ENCODE measurements around the gene HEG1.

The HEG1 gene

DNA sequence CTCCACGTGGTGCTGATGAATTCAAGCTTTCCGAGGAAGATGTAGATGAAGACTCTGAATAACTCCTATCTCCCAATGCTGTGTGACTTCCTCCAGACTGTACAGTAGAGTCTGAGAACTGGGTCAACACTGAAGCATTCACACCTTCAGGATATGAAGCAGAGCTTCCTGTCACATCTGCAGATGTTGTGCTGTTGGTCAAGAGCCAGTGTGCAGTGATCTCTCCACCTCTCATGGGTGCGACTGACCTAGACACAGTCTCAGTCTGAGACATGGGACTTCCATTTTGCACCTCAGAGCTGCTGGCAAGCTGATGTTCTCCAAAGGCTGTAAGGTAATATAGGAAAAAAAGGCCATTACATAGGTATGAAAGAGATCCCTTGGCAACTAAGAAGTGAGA lies 36.5 kb downstream of the HEG1 start:
- H3K36me3 Mint-ChIP-seq: peaks cover 21% of the 10 kb centered on the region
- H3K27me3 Mint-ChIP-seq: no peaks in the 10 kb centered on the region
- no peak overlapping the region for H3K27ac Mint-ChIP-seq
- H3K4me3 Mint-ChIP-seq: no peak overlapping the region
- no peaks in the 10 kb centered on the region for H3K9me3 Mint-ChIP-seq (ENCODE audit: low read depth)
- H3K4me1 Mint-ChIP-seq (ENCODE audit: low read depth): peaks cover 25% of the 10 kb centered on the region

DNA sequence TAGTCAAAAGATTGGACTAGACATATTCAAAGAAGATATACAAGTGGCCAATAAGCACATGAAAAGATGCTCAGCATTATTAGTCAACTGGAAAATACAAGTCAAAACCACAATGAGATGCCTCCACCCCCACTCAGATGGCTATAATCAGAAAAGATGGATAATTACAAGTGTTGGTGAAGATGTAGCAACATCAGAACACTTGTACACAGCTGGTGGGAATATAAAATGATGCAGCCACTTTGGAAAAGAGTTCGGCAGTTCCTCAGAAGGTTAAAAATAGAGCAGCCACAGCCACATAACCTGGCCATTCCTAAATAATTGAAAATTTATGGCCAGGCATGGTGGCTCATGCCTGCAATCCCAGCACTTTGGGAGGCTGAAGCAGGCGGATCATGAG lies 38.4 kb downstream of the HEG1 start:
- Mint-ChIP-seq H3K4me1 (ENCODE audit: low read depth) (peaks cover 9% of the 10 kb centered on the region), H3K27ac (no peak overlapping the region)

DNA sequence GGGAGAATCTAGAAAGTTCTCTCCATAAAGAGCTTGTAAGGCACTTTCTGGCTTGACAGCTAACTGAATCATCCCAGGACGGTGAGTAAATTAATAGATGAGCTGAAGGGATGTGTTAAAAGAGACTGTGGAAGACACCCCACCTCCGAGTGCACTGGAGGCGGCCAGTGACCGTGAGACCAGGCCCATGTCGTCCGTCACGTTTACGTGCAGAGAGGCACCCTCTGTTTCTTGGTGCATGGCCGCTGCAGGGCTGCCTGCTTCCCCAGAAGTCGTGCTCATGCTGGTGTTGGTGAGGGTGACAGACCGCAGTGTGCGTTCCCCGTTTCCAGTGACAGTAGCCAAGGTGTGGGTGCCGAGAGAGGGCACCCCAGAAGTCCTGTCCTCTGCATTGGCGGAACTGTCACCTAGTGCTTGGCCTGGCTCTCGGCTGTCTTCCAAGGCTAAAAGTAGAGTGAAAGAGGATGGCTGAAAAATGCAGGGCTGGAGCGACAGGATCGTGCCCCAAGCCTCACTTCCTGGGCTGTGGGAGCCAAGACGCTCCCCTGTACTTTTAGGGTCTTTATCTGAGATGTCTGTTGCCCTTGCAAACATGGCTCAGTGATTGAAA lies 41.1 kb downstream of the HEG1 start:
- peaks cover 12% of the 10 kb centered on the region for H3K4me1 Mint-ChIP-seq (ENCODE audit: low read depth)
- no peak overlapping the region for H3K4me3 Mint-ChIP-seq
- no peak overlapping the region for H3K27ac Mint-ChIP-seq
- no peaks in the 10 kb centered on the region for H3K9me3 Mint-ChIP-seq (ENCODE audit: low read depth)
- no peaks in the 10 kb centered on the region for H3K27me3 Mint-ChIP-seq
- peaks cover 33% of the 10 kb centered on the region for H3K36me3 Mint-ChIP-seq

More for the DNA sequence above, 38.4 kb downstream of the HEG1 start:
- Mint-ChIP-seq H3K27me3 (no peaks in the 10 kb centered on the region), H3K9me3 (ENCODE audit: low read depth) (no peaks in the 10 kb centered on the region), H3K36me3 (peaks cover 26% of the 10 kb centered on the region), H3K4me3 (no peak overlapping the region)

DNA sequence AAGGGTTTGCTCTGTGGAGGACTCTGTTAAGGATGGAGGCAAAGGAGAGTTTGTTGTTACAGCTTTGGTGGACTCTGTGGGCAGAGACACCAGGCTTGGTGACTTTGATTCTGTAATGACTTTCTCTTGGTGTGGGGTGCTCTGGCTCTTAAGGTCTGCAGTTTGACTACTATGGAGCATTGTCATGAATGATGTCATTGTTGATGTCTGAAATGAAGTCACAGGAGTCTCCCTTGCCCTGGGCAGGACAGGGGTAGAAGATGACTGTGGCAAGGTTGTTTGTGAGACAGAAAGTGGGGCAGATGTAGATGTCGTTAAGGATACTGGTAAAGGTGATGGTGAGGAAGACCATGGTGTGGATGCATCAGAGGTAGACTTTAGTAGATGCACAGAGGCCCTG lies 42.7 kb downstream of the HEG1 start:
- no peak overlapping the region for H3K27ac Mint-ChIP-seq
- peaks cover 8% of the 10 kb centered on the region for H3K4me1 Mint-ChIP-seq (ENCODE audit: low read depth)
- H3K36me3 Mint-ChIP-seq: peaks cover 27% of the 10 kb centered on the region
- H3K9me3 Mint-ChIP-seq (ENCODE audit: low read depth): no peaks in the 10 kb centered on the region
- H3K27me3 Mint-ChIP-seq: no peaks in the 10 kb centered on the region
- no peak overlapping the region for H3K4me3 Mint-ChIP-seq

DNA sequence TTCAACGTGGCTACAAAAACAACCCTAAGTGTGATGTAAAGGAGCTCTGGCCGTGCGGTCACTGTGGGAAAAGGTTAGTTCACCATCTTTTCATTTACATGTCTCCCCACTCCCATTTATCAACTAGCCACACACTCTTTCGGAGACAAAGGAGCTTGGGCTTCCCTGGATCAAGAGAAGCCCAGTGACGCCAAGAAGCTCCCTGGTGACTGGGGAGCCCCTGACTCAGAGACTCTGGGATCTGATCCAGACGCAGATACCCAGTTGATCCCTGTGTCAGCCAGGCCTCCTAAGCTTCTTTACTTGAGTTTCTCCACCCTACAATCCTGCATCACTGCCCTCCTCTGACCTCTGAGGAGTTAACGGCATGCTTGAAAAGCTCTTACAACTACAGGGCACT lies 43.9 kb downstream of the HEG1 start:
- H3K4me3 Mint-ChIP-seq: no peak overlapping the region
- H3K27me3 Mint-ChIP-seq: no peaks in the 10 kb centered on the region
- H3K27ac Mint-ChIP-seq: no peak overlapping the region
- no peaks in the 10 kb centered on the region for H3K9me3 Mint-ChIP-seq (ENCODE audit: low read depth)
- peaks cover 25% of the 10 kb centered on the region for H3K36me3 Mint-ChIP-seq
- H3K4me1 Mint-ChIP-seq (ENCODE audit: low read depth): peaks cover 8% of the 10 kb centered on the region

DNA sequence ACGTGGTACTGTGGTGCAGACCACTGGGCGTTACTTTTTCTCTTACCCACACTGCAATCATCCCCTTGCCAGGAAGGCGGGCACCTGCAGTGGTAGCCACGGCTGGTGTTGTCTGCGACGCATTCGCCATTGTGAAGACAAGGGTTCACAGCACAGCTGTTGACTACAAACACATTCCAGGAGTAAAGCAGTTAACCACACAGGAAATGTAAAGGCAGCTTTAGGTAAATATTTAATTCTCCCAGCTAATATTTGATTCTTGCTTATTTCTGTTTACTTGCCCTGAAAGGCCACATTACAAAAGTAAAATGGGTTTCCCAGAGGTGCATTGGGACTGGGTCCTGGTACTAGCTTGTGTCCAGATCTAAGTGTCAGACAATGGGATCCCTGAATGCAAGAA lies 45.4 kb downstream of the HEG1 start:
- no peaks in the 10 kb centered on the region for H3K9me3 Mint-ChIP-seq (ENCODE audit: low read depth)
- H3K4me1 Mint-ChIP-seq (ENCODE audit: low read depth): peaks cover 8% of the 10 kb centered on the region
- no peak overlapping the region for H3K27ac Mint-ChIP-seq
- H3K36me3 Mint-ChIP-seq: peaks cover 31% of the 10 kb centered on the region
- no peak overlapping the region for H3K4me3 Mint-ChIP-seq
- no peaks in the 10 kb centered on the region for H3K27me3 Mint-ChIP-seq

DNA sequence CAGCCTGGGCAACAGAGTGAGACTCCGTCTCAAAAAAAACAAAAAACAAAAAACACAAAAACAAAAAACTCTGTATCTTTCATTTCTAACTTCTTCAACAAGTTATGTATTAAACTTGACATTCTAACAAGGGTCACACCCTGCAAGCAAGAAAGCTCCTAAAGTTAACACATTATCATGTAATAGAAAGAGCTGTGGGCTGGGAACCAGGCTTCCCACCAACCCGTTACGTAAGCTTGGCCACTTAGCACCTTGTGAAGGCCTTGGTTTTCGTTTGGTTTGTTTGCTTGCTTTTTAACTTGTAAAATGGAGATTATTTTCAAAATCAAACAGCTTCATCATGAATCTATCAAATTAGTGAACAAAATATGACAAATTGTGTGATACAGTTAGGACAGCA lies 47.0 kb downstream of the HEG1 start:
- H3K4me3 Mint-ChIP-seq: no peak overlapping the region
- peaks cover 11% of the 10 kb centered on the region for H3K4me1 Mint-ChIP-seq (ENCODE audit: low read depth)
- H3K27me3 Mint-ChIP-seq: no peaks in the 10 kb centered on the region
- H3K9me3 Mint-ChIP-seq (ENCODE audit: low read depth): no peaks in the 10 kb centered on the region
- no peak overlapping the region for H3K27ac Mint-ChIP-seq
- peaks cover 28% of the 10 kb centered on the region for H3K36me3 Mint-ChIP-seq

DNA sequence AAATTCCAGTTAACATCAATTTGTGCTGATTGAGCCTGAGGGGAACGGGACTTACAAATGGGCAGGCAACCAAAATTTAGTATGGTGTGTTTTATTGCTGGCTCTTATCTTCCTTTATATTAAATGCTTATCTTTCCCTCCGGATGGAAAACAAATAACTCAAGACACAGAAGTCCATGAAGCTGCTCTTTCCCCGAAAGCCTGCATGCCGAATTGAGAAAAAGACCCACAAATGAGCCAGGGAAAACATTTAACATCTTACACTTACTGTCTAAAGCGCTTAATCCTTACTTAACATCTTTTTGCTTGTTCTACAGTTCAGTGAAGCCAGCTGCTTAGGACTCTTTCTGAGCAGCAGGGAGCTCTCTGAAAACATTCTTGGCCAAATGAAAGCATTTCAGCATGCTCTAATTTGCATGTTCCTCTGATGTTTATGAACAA lies 49.5 kb downstream of the HEG1 start:
- Mint-ChIP-seq H3K27ac (no peak overlapping the region), H3K4me1 (ENCODE audit: low read depth) (peaks cover 27% of the 10 kb centered on the region), H3K36me3 (peaks cover 23% of the 10 kb centered on the region), H3K4me3 (no peak overlapping the region), H3K27me3 (no peaks in the 10 kb centered on the region), H3K9me3 (ENCODE audit: low read depth) (no peaks in the 10 kb centered on the region)

DNA sequence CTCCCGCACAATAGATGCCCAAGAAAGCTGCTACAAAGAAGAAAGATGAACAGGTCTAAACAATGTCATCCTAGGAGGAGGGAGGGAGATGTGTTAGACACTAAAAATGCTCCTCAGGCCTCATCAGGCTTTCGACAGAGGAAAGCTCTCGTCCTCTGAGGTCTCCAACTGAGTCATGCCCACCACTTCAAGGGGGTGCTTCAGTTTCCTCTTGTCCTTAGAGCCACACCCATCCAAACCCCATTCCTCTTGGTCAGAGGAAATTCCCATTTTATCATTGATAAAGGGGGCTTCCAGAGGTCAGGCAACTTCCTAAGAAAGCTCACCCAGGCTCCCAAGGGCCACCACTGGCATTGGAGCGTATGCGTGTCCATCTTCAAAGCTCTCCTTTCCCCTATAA lies 50.1 kb downstream of the HEG1 start:
- no peak overlapping the region for H3K27ac Mint-ChIP-seq
- peaks cover 23% of the 10 kb centered on the region for H3K4me1 Mint-ChIP-seq (ENCODE audit: low read depth)
- peaks cover 23% of the 10 kb centered on the region for H3K36me3 Mint-ChIP-seq
- H3K4me3 Mint-ChIP-seq: no peak overlapping the region
- no peaks in the 10 kb centered on the region for H3K27me3 Mint-ChIP-seq
- H3K9me3 Mint-ChIP-seq (ENCODE audit: low read depth): no peaks in the 10 kb centered on the region

DNA sequence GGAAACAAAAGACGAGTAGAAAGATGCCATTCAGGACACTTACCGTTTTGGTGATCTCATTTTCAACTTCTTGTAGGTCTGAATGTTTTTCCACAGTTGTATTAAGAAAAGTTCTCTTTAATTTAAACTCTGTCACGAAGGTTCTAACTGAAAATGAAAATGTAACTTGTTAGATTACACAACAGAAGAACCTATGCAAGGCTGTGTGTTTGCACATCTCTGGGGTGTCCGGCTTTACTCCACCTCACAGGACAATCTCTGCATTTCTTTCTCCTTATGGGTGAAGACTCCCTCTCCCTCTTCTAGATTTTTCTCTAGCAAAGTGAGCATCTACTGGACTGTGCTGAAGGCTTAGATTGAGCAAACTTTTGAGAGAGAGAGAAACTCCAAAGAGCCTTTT lies 50.6 kb downstream of the HEG1 start:
- Mint-ChIP-seq H3K27me3 (no peaks in the 10 kb centered on the region), H3K4me1 (ENCODE audit: low read depth) (peaks cover 23% of the 10 kb centered on the region), H3K4me3 (no peak overlapping the region), H3K36me3 (peaks cover 23% of the 10 kb centered on the region), H3K9me3 (ENCODE audit: low read depth) (no peaks in the 10 kb centered on the region), H3K27ac (no peak overlapping the region)

DNA sequence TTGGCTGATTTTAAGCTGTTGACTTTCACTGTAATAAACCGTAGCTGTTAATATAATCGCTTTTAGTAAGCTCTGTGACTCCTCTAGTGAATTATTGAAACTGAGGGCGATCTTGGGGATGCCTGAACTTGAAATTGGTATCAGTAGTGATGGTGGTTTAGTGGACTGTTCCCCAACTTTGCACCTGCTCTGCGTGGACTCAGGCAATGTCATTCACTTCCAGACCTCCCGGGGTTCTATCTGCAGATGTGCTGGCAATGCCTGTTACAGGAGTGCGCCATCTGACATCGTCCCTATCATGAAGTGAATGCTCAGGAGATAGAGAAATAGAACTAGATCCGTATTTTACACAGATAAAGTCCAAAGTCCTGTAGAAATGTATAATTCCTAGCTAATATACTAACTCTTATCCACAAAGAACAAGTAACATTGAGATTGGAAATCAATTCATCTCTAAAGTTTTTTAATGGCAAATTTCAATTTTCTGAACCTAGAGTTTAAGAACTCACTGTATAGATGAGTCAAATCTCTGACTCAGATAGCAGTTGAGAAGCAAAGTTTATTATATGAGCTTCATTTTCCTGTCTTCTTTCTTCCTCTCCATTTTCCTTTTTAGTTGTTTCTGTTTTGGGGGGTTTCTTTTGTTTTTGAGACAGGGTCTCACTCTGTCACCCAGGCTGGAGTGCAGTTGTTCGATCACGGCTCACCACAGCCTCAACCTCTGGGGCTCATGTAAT lies 51.8 kb downstream of the HEG1 start:
- Mint-ChIP-seq H3K27me3 (no peaks in the 10 kb centered on the region), H3K4me1 (ENCODE audit: low read depth) (peaks cover 23% of the 10 kb centered on the region), H3K9me3 (ENCODE audit: low read depth) (no peaks in the 10 kb centered on the region), H3K36me3 (peaks cover 21% of the 10 kb centered on the region), H3K4me3 (no peak overlapping the region), H3K27ac (peak overlapping the region; percentile 16)

DNA sequence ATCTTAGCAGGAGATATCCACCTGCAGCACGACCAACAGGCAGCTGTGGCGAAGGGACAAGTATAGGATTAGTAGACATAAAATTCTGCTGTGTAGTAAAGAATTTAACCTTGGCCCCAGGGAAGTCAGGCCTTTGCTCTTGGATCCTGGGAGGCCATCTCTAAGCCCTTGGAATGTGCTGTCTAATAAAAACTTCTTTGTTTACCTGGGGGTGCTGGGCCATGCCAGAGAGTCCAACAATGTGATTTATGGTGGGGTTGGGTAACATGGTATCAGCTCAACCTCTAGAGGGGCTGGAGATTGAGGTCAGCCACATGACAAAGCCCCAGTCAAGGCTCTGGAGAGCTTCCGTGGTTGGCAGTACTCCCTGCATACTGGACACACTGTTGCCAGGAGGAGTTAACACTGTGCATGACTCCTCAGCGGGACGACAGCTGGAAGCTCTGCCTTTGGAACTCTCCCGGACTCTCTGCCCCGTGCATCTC lies 52.4 kb downstream of the HEG1 start:
- Mint-ChIP-seq H3K9me3 (ENCODE audit: low read depth) (no peaks in the 10 kb centered on the region), H3K27me3 (no peaks in the 10 kb centered on the region), H3K27ac (peak overlapping the region; percentile 11), H3K4me1 (ENCODE audit: low read depth) (peaks cover 23% of the 10 kb centered on the region), H3K4me3 (no peak overlapping the region), H3K36me3 (peaks cover 20% of the 10 kb centered on the region)

DNA sequence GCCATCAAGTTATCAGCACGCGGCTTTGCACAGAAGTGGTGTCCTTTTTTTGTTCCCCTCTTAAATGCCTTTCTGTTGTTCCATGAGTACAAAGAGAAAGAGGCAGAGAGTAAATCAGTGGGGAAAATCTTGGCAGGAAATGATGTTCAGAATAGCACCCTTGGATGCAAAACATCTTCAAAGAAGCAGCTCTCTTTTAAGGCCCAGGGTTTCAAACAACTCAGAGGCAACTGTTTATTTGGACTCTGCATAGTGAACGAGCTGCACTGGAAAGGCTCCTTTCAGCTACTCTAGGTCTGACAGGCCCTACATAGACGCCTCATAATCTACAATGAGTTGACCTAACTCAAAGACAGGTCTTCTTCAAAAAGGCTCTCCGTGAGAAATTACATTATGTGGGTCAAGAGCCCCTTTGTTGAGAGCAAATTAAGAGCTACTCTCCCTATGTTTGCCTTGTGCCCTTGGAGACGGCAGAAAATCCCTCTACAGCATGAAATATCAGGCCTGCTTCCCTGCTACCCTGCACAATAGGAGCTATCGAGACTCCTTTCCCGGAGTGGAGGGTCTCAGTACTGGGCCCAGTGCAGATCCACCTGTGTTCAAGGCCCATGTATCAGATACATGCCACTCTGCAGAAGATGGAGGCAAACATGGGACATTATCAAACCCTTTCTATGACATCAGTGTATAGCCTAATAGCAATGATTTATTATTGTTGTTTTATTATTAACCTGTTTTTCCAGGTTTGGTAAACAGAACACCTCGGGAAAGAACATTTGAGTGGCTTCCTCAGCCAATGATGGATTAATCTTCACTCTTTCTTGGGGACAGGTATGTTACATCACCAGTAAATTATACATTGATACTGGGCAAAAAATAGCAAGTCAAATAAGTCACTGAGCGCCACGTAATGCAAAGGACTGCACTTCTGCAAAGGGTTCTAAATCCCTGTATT lies 53.1 kb downstream of the HEG1 start:
- Mint-ChIP-seq H3K9me3 (ENCODE audit: low read depth) (no peaks in the 10 kb centered on the region), H3K36me3 (peaks cover 17% of the 10 kb centered on the region), H3K4me3 (peak overlapping the region; percentile 31), H3K27ac (peak overlapping the region; percentile 46), H3K4me1 (ENCODE audit: low read depth) (peaks cover 23% of the 10 kb centered on the region), H3K27me3 (no peaks in the 10 kb centered on the region)

DNA sequence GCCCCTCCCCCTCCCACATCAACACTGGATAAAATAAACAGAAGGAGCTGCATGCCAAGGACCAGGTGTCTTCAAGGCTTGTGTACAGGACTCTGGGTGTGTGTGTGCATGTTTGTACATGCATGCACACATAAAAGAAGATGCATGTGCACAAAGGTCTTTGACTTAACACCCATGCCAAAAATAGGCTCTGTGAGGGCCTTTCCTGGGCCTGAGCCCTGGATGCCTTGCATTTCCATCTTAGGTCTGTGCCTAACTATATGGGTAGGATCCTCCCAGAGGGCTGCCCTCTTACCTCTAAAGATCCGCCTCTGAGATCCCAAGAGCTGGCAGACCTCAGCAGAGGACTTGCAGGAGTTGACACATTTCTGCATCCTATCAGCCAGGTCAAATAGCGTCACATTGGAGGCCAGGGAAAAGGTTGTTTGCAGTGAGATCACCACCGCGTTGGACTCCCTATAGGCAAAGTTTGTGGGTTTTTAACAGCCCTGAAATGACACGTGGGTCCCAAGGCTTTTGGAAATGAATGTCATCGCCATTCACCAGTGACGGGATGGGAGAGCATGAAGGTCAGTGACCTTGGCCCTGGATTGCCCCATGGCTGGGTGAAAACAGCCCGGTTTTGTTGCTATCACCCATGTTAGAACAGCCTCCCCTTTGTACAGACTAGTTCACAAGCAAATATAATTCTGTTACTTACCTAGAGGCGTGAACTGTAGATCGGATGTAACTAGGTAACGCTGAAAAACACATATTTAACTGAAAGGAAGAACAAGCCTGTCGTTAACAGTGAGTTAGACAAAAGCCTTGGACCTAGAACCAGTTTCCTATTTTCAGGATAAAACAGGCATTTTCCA lies 54.0 kb downstream of the HEG1 start:
- H3K9me3 Mint-ChIP-seq (ENCODE audit: low read depth): no peaks in the 10 kb centered on the region
- no peaks in the 10 kb centered on the region for H3K27me3 Mint-ChIP-seq
- H3K4me3 Mint-ChIP-seq: peak overlapping the region; percentile 31
- peak overlapping the region; percentile 46 for H3K27ac Mint-ChIP-seq
- peaks cover 22% of the 10 kb centered on the region for H3K36me3 Mint-ChIP-seq
- peaks cover 23% of the 10 kb centered on the region for H3K4me1 Mint-ChIP-seq (ENCODE audit: low read depth)
